HG02973 (cell line): ENCODE results near the gene CD274.
"Not testable (repeated sequence)": the region's sequence is repeated elsewhere in the genome, so short reads cannot be mapped to it uniquely, and the experiment has no call there.

Experiments used
- ATAC-seq: cut with Tn5 transposase; IDR thresholded peaks from one replicate; pipeline ENCODE4 v1.9.1; 2021; ENCODE audit warnings: moderate library complexity; ENCODE audit not compliant: unreplicated experiment

CD274 gene

GRCh38 chr9:5437254-5438216 lies 12.8 kb upstream of the CD274 start, which contains the start of gene PLGRKT:
Gene PLGRKT, minus strand, starts transcription at chr9:5437925. Its CDS starts 5,948 bp downstream, at chr9:5431977.
- peak; percentile 78 for ATAC-seq

- ATAC-seq = peak; percentile 64
These were observed 11.8 kb upstream of the CD274 start for GRCh38 chr9:5438301-5439162.

- no peak for ATAC-seq
These were observed 9.9 kb upstream of the CD274 start for GRCh38 chr9:5440426-5440825.

GRCh38 chr9:5441043-5441442 lies 9.3 kb upstream of the CD274 start:
- no peak for ATAC-seq

GRCh38 chr9:5442400-5443011 lies 7.8 kb upstream of the CD274 start:
- no peak for ATAC-seq

GRCh38 chr9:5443850-5444249 lies 6.5 kb upstream of the CD274 start:
- no peak for ATAC-seq

GRCh38 chr9:5445096-5445495 lies 5.2 kb upstream of the CD274 start:
- ATAC-seq = not testable (repeated sequence)

GRCh38 chr9:5445886-5446285 lies 4.5 kb upstream of the CD274 start:
- ATAC-seq = no peak

GRCh38 chr9:5446451-5447236 lies 3.7 kb upstream of the CD274 start:
- no peak for ATAC-seq

- no peak for ATAC-seq
These were observed 3.0 kb upstream of the CD274 start for GRCh38 chr9:5447337-5447736.

GRCh38 chr9:5448016-5448415 lies 2.3 kb upstream of the CD274 start:
- no peak for ATAC-seq

GRCh38 chr9:5448461-5449435 lies 1.6 kb upstream of the CD274 start:
- no peak for ATAC-seq

GRCh38 chr9:5449521-5450358 lies 602 bp upstream of the CD274 start:
- no peak for ATAC-seq

GRCh38 chr9:5452286-5452609 lies 1.9 kb downstream of the CD274 start:
- ATAC-seq = no peak

GRCh38 chr9:5453004-5453403 lies 2.7 kb downstream of the CD274 start:
- ATAC-seq = no peak

- no peak for ATAC-seq
These were observed 3.3 kb downstream of the CD274 start for GRCh38 chr9:5453673-5454072.

GRCh38 chr9:5455181-5455580 lies 4.8 kb downstream of the CD274 start:
- ATAC-seq = no peak

- ATAC-seq = peak; percentile 55
These were observed 9.0 kb downstream of the CD274 start for GRCh38 chr9:5459289-5459829.
